Activated T-cell treated with anti-CD3 and anti-CD28 coated beads for 4 hours (primary cell): Measurements from ENCODE around the gene PDE3B.
"Not testable (repeated sequence)": the region's sequence is repeated elsewhere in the genome, so short reads cannot be mapped to it uniquely, and the experiment has no call there.

Source experiments
- DNase-seq: peaks from one replicate; pipeline ENCODE4 v3.0.0-alpha.2; 2020

PDE3B gene

DNA sequence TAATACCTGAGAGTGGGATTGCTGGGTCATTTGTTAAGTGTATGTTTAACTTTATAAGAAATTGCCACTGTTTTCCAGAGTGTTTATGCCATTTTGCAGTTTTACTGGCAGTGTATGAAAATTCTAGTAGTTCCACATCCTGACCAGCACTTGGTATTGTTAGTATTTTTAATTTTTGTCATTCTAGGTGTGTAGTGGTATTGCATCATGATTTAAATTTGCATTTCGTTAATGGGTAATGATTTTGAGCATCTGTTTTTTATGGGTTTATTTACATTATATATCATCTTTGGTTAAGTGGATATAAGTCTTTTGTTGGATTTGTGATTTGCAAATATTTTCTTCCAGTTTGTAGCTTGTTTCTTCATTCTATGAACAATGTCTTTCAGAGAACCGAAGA lies 34.7 kb downstream of the PDE3B start:
- DNase-seq, result no peak

GRCh38 chr11:14679662-14680061 lies 36.1 kb downstream of the PDE3B start:
- no peak for DNase-seq

DNA sequence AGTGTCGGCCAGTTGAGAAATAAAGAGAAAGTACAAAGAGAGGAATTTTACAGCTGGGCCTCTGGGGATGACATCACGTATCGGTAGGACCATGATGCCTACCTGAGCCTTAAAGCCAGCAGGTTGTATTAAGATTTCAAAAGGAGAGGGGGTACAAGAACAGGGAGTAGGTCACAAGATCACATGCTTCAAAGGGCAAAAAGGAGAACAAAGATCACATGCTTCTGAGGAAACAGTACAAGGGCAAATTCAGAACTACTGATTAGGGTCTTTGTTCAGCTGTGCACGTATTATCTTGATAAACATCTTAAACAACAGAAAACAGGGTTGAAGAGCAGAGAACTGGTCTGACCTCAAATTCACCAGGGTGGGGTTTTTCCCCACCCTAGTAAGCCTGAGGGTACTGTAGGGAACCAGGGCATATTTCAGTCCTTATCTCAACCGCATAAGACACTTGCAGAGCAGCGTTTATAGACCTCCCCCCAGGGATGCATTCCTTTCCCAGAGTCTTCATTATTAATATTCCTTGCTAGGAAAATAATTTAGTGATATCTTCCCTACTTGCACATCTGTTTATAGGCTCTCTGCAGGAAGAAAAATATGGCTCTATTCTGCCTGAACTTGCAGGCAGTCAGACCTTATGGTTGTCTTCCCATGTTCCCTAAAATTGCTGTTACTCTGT lies 40.8 kb downstream of the PDE3B start:
- not testable (repeated sequence) for DNase-seq

- no peak for DNase-seq
Observed at GRCh38 chr11:14687456-14687855, 43.9 kb downstream of the PDE3B start.

DNA sequence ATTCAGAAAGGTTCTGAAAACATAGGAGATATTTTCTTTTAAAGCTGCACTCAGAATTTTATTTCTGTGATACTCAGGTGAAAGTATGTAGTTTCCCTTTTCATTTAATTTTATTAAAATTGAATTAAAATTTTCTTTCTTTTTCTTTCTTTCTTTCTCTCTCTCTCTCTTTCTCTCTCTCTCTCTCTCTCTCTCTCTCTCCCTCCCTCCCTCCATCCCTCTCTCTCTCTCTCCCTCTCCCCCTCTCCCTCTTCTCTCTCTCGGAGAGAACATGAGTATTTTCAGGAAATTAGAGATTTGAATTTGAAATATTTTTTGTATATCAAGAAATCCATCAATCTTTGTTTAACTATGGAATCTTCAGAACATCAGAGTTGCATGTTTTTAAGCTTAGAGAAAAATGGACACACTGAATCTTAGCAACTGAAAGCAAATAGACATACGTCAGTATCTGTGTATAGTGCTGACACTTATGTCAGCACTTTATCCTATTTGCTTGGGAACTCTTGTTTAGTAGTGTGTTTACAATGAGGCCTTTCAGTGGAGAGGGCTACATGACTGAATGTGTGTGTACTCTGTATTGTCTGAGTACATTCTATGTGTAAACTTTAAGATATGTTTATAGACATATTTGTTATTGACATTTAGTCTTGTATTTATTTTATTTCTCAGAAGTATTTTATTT lies 44.5 kb downstream of the PDE3B start:
- DNase-seq, result no peak

GRCh38 chr11:14695656-14696055 lies 52.1 kb downstream of the PDE3B start:
- not testable (repeated sequence) for DNase-seq

DNA sequence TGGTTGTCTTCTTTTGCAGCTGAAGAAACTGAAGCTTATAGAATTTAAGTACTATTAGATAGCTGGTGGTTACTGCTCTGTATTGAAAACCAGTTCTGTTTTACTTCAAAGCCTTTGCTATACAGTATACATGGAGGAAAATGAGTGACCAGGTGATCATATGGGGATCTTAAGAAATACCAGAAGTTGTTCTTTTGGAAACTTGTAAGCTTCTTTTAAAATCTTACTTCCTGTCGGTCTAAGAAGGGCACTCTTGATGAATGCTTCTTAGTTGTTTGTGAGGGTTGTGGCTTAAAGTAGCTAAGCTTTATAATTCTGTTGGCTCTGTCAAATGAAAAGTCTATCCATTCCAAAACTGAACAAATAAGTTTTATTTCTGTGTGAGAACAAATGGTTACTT lies 55.2 kb downstream of the PDE3B start:
- no peak for DNase-seq

- DNase-seq, result no peak
Observed at GRCh38 chr11:14700593-14700992, 57.0 kb downstream of the PDE3B start.

DNA sequence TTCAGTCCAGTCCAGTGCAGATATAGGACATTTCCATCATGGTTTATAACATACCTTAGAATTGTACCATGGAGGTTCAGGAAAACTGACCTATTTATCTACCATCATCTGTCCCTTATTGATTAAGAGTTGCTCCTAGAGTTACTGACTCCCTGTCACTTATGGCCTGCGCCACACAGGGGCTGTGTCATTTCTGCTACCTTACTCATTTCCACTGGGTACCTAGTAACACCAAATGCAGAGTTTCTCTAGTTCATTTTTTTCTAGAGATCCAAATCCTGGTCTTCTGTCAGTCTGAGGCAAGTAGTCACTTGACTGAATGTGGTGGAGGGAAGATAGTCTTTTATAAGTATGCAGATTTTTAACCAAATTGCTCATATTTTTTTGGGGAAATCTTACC lies 59.2 kb downstream of the PDE3B start:
- no peak for DNase-seq

DNA sequence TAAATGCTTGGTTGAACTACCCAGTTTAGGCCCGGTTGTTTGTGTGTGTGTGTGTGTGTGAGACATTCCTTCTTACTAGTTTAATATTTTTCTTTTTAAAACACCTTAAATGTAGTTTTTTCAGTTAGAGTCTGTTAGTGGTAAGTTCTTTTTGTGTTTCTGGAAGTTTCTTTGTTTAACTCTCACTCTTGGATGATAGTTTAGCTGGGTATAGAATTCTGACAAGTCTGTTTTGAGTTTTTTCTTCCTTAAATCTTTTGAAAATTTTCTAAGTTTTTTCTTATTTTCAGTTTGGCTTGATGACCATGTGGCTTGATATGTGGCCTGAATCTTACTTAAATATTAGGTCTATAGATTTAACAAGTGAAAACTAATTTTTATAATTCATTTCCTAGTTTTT lies 60.1 kb downstream of the PDE3B start:
- no peak for DNase-seq

- DNase-seq, result no peak
Observed at GRCh38 chr11:14705067-14705466, 61.5 kb downstream of the PDE3B start.

GRCh38 chr11:14713496-14714244 lies 70.1 kb downstream of the PDE3B start:
- no peak for DNase-seq

GRCh38 chr11:14715669-14716068 lies 72.1 kb downstream of the PDE3B start:
- not testable (repeated sequence) for DNase-seq

GRCh38 chr11:14722496-14722895 lies 78.9 kb downstream of the PDE3B start:
- DNase-seq, result no peak

DNA sequence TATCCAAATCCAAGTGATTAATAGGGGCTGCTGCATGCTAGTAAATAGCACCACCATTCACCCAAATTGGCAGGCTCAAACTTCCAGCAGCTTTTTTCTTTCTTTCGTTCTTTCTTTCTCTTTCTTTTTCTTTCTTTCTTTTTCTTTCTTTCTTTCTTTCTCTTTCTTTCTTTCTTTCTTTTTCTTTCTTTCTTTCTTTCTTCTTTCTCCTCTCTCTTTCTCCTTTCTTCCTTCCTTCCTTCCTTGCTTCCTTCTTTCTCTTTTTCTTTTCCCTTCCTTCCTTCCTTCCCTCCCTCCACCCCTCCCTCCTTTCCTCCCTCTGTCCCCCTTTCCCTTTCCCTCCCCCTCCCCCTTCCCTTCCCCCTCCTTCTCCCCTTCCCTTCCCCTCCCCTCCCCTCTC lies 81.5 kb downstream of the PDE3B start:
- DNase-seq, result no peak

- DNase-seq, result no peak
Observed at GRCh38 chr11:14727215-14727614, 83.6 kb downstream of the PDE3B start.

DNA sequence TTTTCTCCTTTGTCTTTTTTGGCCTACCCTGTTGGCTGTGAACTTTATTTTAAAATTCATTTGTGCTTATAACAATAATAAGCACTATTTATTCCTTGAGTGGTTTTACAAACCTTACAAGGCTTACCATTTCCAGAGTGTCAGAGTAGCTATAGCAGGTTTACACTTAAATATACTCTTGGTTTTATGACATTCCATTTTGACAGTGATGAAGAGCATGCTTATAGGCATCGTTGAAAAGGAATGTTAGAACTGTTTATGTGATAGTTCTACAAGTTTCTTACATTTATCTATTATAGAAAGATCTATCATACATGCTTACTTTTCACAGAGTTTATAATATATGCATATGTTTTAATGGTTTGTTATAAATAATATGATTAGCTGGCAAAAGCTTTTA lies 84.1 kb downstream of the PDE3B start:
- no peak for DNase-seq

- DNase-seq, result not testable (repeated sequence)
Observed at GRCh38 chr11:14740539-14740938, 96.9 kb downstream of the PDE3B start.

- no peak for DNase-seq
Observed at GRCh38 chr11:14741195-14741594, 97.6 kb downstream of the PDE3B start.

DNA sequence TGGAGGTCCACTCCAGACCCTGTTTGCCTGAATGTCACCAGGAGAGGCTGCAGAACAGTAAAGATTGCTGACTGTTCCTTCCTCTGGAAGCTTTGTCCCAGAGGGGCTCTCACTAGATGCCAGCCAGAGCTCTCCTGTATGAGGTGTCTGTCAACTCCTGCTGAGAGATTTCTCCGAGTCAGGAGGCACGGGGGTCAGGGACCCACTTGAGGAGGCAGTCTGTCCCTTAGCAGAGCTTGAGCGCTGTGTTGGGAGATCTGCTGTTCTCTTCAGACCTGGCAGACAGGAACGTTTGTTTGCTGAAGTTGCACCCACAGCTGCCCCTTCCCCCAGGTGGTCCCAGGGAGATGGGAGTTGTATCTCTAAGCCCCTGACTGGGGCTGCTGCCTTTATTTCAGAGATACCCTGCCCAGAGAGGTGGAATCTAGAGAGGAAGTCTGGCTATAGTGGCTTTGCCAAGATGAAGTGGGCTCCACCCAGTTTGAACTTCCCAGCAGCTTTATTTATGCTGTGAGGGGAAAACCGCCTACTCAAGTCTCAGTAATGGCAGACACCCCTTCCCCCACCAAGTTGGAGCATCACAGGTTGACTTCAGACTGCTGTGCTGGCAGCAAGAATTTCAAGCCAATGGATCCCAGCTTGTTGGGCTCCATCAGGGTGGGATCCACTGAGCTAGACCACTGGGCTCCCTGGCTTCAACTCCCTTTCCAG lies 99.4 kb downstream of the PDE3B start:
- DNase-seq, result no peak

- DNase-seq, result not testable (repeated sequence)
Observed at GRCh38 chr11:14743667-14744066, 100.1 kb downstream of the PDE3B start.

DNA sequence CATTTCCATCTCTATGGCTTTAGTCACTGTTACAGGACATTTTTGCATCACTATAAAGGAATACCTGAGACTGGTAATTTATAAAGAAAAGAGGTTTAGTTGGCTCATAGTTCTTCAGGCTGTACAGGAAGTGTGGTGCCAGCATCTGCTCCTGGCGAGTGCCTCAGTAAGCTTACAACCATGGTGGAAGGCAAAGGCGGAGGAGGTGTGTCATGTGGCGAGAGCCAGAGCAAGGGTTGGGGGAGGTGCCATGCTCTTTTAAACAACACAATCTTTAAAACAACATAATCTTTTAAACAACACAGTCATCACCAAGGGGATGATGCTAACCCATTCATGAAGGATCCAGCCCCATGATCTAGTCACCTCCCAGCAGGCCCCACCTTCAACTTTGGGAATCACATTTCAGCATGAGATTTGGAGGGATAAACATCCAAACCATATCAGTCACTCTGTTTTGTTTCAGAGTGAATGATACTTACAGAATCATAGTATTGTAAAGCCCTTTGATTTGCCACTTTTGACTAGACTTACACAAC lies 103.3 kb downstream of the PDE3B start:
- no peak for DNase-seq

GRCh38 chr11:14748090-14748489 lies 104.5 kb downstream of the PDE3B start:
- DNase-seq, result no peak
